Measurements from ENCODE around the gene P2RX1.

Gene P2RX1

GRCh38 chr17:3924512-3925350 is 8.5 kb upstream of the P2RX1 start:
- DNase-seq (ENCODE audit: low read depth) = no peak

- DNase-seq (ENCODE audit: low read depth) = no peak
These were observed 7.4 kb upstream of the P2RX1 start for GRCh38 chr17:3923466-3924190.

- DNase-seq (ENCODE audit: low read depth) = no peak
These were observed 6.5 kb upstream of the P2RX1 start for GRCh38 chr17:3922765-3923164.

- no peak for DNase-seq (ENCODE audit: low read depth)
These were observed 5.4 kb upstream of the P2RX1 start for GRCh38 chr17:3921502-3922319.

GRCh38 chr17:3921006-3921405 is 4.7 kb upstream of the P2RX1 start:
- DNase-seq (ENCODE audit: low read depth) = no peak

- DNase-seq (ENCODE audit: low read depth) = no peak
These were observed 2.9 kb upstream of the P2RX1 start for GRCh38 chr17:3919123-3919624.

GRCh38 chr17:3918372-3919122 is 2.3 kb upstream of the P2RX1 start:
- DNase-seq (ENCODE audit: low read depth) = no peak

- no peak for DNase-seq (ENCODE audit: low read depth)
These were observed 1.2 kb upstream of the P2RX1 start for GRCh38 chr17:3917391-3917931.

- no peak for DNase-seq (ENCODE audit: low read depth)
These were observed 560 bp upstream of the P2RX1 start for GRCh38 chr17:3916825-3917224.

GRCh38 chr17:3915581-3915994 is 677 bp downstream of the P2RX1 start:
- DNase-seq (ENCODE audit: low read depth) = no peak

- DNase-seq (ENCODE audit: low read depth) = no peak
These were observed 2.0 kb downstream of the P2RX1 start for GRCh38 chr17:3914312-3914670.

- no peak for DNase-seq (ENCODE audit: low read depth)
These were observed 2.5 kb downstream of the P2RX1 start for GRCh38 chr17:3913531-3914311.

- DNase-seq (ENCODE audit: low read depth) = no peak
These were observed 3.4 kb downstream of the P2RX1 start for GRCh38 chr17:3912827-3913226.

- DNase-seq (ENCODE audit: low read depth) = no peak
These were observed 4.8 kb downstream of the P2RX1 start for GRCh38 chr17:3911271-3912053.

GRCh38 chr17:3910420-3911270 is 5.6 kb downstream of the P2RX1 start:
- DNase-seq (ENCODE audit: low read depth) = no peak

- DNase-seq (ENCODE audit: low read depth) = no peak
These were observed 7.0 kb downstream of the P2RX1 start for GRCh38 chr17:3909257-3909656.

GRCh38 chr17:3907483-3908216 is 8.6 kb downstream of the P2RX1 start:
- no peak for DNase-seq (ENCODE audit: low read depth)

GRCh38 chr17:3906881-3907280 is 9.4 kb downstream of the P2RX1 start:
- no peak for DNase-seq (ENCODE audit: low read depth)

Measured in GM04503 (cell line).